Neural crest cell (in vitro differentiated cells): ENCODE results near the gene PPP2R2D. TPM values are rescaled to one million over a fixed set of nuclear protein-coding genes. Genes with fewer than 3 reads are reported as not detected.

Experiments used
- DNase-seq: peaks from one replicate; pipeline ENCODE4 v3.0.0; 2021; ENCODE audit warnings: low read depth, mixed read lengths, low spot score
- H3K27ac Mint-ChIP-seq: one replicate; pipeline ENCODE4 v1.8.0; 2021; ENCODE audit warnings: mild to moderate bottlenecking, mixed read lengths; ENCODE audit not compliant: unreplicated experiment
- H3K27me3 Mint-ChIP-seq: 2 replicates; pipeline ENCODE4 v1.8.0; 2021; ENCODE audit warnings: low read depth, mild to moderate bottlenecking, mixed read lengths
- H3K36me3 Mint-ChIP-seq: 2 replicates; pipeline ENCODE4 v1.8.0; 2021; ENCODE audit warnings: low read depth, mild to moderate bottlenecking, mixed read lengths
- H3K4me1 Mint-ChIP-seq: 2 replicates; pipeline ENCODE4 v1.8.0; 2021; ENCODE audit warnings: mixed read lengths
- H3K4me3 Mint-ChIP-seq: one replicate; pipeline ENCODE4 v1.8.0; 2021; ENCODE audit warnings: mild to moderate bottlenecking, mixed read lengths
- H3K9me3 Mint-ChIP-seq: 2 replicates; pipeline ENCODE4 v1.8.0; 2021; ENCODE audit warnings: mixed read lengths
- total RNA-seq: library from RNA; stranded (reverse); gene quantifications from 2 replicates; pipeline ENCODE4 v1.2.1, GENCODE V29; 2021
- TF ChIP-seq, protein P1 (sequence below): fragments of 200-600 bp; sonication (generic); conservative IDR thresholded peaks from 2 replicates; pipeline ENCODE4 v1.5.0; 2021; ENCODE audit warnings: antibody characterized with exemption, mild to moderate bottlenecking

The PPP2R2D gene
- total RNA-seq, 1 donor from 2014 or later = 39.3 TPM

GRCh38 chr10:131925716-131926115, 24.9 kb downstream of the PPP2R2D start:
- Mint-ChIP-seq H3K9me3 (no peaks in the 10 kb centered on the region), H3K4me1 (peaks cover 57% of the 10 kb centered on the region), H3K27me3 (no peaks in the 10 kb centered on the region), H3K36me3 (peaks cover 16% of the 10 kb centered on the region), H3K4me3 (no peak overlapping the region), H3K27ac (no peak overlapping the region)
- TF ChIP-seq, protein P1, sequence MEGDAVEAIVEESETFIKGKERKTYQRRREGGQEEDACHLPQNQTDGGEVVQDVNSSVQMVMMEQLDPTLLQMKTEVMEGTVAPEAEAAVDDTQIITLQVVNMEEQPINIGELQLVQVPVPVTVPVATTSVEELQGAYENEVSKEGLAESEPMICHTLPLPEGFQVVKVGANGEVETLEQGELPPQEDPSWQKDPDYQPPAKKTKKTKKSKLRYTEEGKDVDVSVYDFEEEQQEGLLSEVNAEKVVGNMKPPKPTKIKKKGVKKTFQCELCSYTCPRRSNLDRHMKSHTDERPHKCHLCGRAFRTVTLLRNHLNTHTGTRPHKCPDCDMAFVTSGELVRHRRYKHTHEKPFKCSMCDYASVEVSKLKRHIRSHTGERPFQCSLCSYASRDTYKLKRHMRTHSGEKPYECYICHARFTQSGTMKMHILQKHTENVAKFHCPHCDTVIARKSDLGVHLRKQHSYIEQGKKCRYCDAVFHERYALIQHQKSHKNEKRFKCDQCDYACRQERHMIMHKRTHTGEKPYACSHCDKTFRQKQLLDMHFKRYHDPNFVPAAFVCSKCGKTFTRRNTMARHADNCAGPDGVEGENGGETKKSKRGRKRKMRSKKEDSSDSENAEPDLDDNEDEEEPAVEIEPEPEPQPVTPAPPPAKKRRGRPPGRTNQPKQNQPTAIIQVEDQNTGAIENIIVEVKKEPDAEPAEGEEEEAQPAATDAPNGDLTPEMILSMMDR = no peak
- no peak for DNase-seq

GRCh38 chr10:131926253-131926652, 25.4 kb downstream of the PPP2R2D start:
- peaks cover 54% of the 10 kb centered on the region for H3K4me1 Mint-ChIP-seq
- no peak overlapping the region for H3K27ac Mint-ChIP-seq
- no peak overlapping the region for H3K4me3 Mint-ChIP-seq
- TF ChIP-seq, protein P1 = no peak
- no peak for DNase-seq
- H3K9me3 Mint-ChIP-seq = no peaks in the 10 kb centered on the region
- no peaks in the 10 kb centered on the region for H3K27me3 Mint-ChIP-seq
- peaks cover 16% of the 10 kb centered on the region for H3K36me3 Mint-ChIP-seq

GRCh38 chr10:131926743-131927595, 26.2 kb downstream of the PPP2R2D start:
- DNase-seq = no peak
- H3K4me1 Mint-ChIP-seq = peaks cover 47% of the 10 kb centered on the region
- TF ChIP-seq, protein P1 = no peak
- H3K36me3 Mint-ChIP-seq = peaks cover 16% of the 10 kb centered on the region
- no peak overlapping the region for H3K4me3 Mint-ChIP-seq
- no peaks in the 10 kb centered on the region for H3K9me3 Mint-ChIP-seq
- H3K27ac Mint-ChIP-seq = peak overlapping the region; percentile 70
- H3K27me3 Mint-ChIP-seq = no peaks in the 10 kb centered on the region

- Mint-ChIP-seq H3K36me3 (peaks cover 16% of the 10 kb centered on the region), H3K27me3 (no peaks in the 10 kb centered on the region), H3K4me1 (peaks cover 39% of the 10 kb centered on the region), H3K27ac (peak overlapping the region; percentile 96), H3K9me3 (no peaks in the 10 kb centered on the region), H3K4me3 (no peak overlapping the region)
- TF ChIP-seq, protein P1 = no peak
- no peak for DNase-seq
These were observed 27.7 kb downstream of the PPP2R2D start for GRCh38 chr10:131928248-131929095.

DNA sequence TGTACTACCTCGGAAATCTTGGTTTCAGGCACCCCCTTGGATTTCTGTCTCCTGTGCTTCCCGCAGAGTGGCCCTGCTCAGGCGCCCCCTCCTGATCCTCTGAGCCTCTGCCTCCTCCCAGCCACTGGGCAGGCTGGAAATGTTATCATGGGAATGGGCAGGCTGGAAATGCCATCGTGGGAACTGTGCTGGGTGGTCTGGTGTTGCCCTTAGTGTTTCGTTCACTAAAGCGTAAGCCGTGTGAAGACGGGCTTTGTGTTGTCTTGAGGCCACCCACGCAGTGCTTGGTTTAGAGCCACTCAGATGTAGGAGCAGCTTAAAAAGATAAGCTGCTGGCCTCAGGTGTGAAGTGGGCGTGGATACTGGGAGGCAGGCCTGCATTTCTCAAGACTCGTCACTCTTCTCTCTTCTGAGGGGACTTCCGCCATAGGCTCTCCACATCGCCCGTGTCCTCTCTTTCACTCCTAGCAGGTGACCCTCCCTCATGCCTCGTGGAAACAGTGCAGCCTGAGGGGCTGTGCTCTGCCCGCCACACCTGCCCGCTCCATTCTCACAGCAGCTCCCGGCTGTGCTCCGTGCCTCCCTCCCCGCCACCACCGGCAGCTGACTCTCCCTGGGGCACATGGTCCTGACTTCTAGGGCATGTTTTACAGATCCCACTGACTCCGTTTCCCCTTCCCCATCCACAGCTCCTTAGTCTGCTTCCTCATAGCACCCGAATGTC, 28.5 kb downstream of the PPP2R2D start:
- Mint-ChIP-seq H3K27ac (peak overlapping the region; percentile 81), H3K36me3 (peaks cover 16% of the 10 kb centered on the region), H3K27me3 (no peaks in the 10 kb centered on the region), H3K4me1 (peaks cover 43% of the 10 kb centered on the region), H3K4me3 (no peak overlapping the region), H3K9me3 (no peaks in the 10 kb centered on the region)
- TF ChIP-seq, protein P1 = no peak
- DNase-seq = no peak
